DMS114 treated with DMSO at 0.1 percent for 48 hours (cell line): ENCODE measurements around the gene CNOT6.
"Not testable (repeated sequence)": the region's sequence is repeated elsewhere in the genome, so short reads cannot be mapped to it uniquely, and the experiment has no call there.

Experiments
- DNase-seq: peaks from one replicate; lab custom pipeline; 2025; ENCODE audit not compliant: unreplicated experiment; lab: John Stamatoyannopoulos, UW

CNOT6 gene

GRCh38 chr5:180470966-180471582 is 23.1 kb upstream of the CNOT6 start:
- DNase-seq = peak; percentile 39

- no peak for DNase-seq
Observed at GRCh38 chr5:180471866-180472265, 22.3 kb upstream of the CNOT6 start.

- DNase-seq = no peak
Observed at GRCh38 chr5:180472269-180472668, 21.9 kb upstream of the CNOT6 start.

- not testable (repeated sequence) for DNase-seq
Observed at GRCh38 chr5:180473386-180473785, 20.8 kb upstream of the CNOT6 start.

- DNase-seq = no peak
Observed at GRCh38 chr5:180474569-180474968, 19.6 kb upstream of the CNOT6 start.

- not testable (repeated sequence) for DNase-seq
Observed at GRCh38 chr5:180475969-180476524, 18.1 kb upstream of the CNOT6 start.

- no peak for DNase-seq
Observed at GRCh38 chr5:180484813-180485212, 9.4 kb upstream of the CNOT6 start.

- DNase-seq = no peak
Observed at GRCh38 chr5:180486636-180487149, 7.5 kb upstream of the CNOT6 start.

- DNase-seq = no peak
Observed at GRCh38 chr5:180487556-180487955, 6.6 kb upstream of the CNOT6 start.

GRCh38 chr5:180491496-180491895 is 2.7 kb upstream of the CNOT6 start:
- DNase-seq = no peak

GRCh38 chr5:180492226-180492903 is 1.8 kb upstream of the CNOT6 start:
- no peak for DNase-seq

GRCh38 chr5:180494510-180495181 is 467 bp downstream of the CNOT6 start:
- DNase-seq = no peak

GRCh38 chr5:180495292-180495691 is 1.1 kb downstream of the CNOT6 start:
- DNase-seq = no peak

GRCh38 chr5:180495991-180496741 is 2.0 kb downstream of the CNOT6 start:
- no peak for DNase-seq

GRCh38 chr5:180496806-180497205 is 2.6 kb downstream of the CNOT6 start:
- not testable (repeated sequence) for DNase-seq

- not testable (repeated sequence) for DNase-seq
Observed at GRCh38 chr5:180497865-180498264, 3.7 kb downstream of the CNOT6 start.

- no peak for DNase-seq
Observed at GRCh38 chr5:180498378-180498777, 4.2 kb downstream of the CNOT6 start.

GRCh38 chr5:180499684-180500083 is 5.5 kb downstream of the CNOT6 start:
- DNase-seq = no peak

GRCh38 chr5:180500300-180500699 is 6.1 kb downstream of the CNOT6 start:
- DNase-seq = not testable (repeated sequence)

GRCh38 chr5:180507661-180508060 is 13.5 kb downstream of the CNOT6 start:
- no peak for DNase-seq

GRCh38 chr5:180515294-180515693 is 21.1 kb downstream of the CNOT6 start:
- no peak for DNase-seq
